ENCODE data around the gene SUPT6H. TPM values are rescaled to one million over a fixed set of nuclear protein-coding genes. Genes with fewer than 3 reads are reported as not detected.

Gene SUPT6H
- total and polyA plus RNA-seq, 2 donors (not counting 1 experiment from before 2014, with no cell fraction given), result 34.7 to 61.6 TPM

DNA sequence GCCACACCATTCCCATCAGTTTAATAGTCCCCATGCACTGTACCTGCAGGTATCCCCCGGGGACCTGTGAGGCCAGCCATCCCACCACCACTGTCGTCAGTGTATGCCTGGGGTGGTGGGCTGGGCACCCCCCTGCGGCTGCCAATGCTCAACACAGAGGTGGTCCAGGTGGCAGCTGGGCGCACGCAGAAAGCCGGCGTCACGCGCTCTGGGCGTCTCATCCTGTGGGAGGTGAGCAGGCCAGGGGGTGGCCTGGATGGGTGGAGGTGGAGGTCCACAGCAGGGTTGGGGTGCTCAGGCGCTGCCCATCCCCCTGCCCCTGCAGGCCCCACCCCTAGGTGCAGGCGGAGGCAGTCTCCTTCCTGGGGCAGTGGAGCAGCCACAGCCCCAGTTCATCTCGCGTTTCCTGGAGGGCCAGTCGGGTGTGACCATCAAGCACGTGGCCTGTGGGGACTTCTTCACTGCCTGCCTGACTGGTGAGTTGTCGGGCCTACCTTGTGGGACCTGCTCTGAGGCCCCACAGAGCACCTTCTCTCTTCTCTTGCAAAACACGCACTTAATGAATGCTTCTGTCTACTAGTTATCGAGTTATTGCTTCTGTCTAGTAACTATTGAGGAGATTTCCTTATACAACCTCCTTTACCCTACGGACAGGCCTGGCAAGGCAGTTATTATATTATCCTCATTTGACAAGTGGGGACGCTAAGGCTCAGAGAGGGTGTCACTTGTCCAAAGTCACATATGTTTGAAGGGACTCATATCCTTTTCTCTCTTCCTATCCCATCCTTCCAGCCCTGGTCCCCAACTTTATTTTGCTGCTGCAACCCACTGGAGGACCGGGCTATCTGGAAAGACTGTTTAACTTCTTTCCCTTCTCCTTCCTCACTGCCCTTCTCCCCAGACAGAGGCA, 76.0 kb downstream of the SUPT6H start:
- Histone ChIP-seq H3K36me3 (ENCODE audit: control insufficient read depth, insufficient read depth, low read length) (no peaks in the 10 kb centered on the region), H3K4me3 (replicated peaks in 1 of 4; ENCODE audit: control extremely low read depth in 1 of 4, insufficient read depth in 1 of 4, low read depth in 3 of 4, low read length in 4 of 4) (no peak overlapping the region), H3K27ac (ENCODE audit: insufficient read depth, low read length) (no peak overlapping the region), H3K4me1 (ENCODE audit: control insufficient read depth, extremely low read depth, insufficient read depth, low read length) (no peaks in the 10 kb centered on the region), H2AFZ (ENCODE audit: low read length) (no peak overlapping the region), H3K27me3 (ENCODE audit: control insufficient read depth, insufficient read depth, low read length) (no peaks in the 10 kb centered on the region), H3K9me3 (ENCODE audit: control insufficient read depth, insufficient read depth, low read depth, low read length) (no peaks in the 10 kb centered on the region), H4K20me1 (ENCODE audit: control insufficient read depth, extremely low read depth, insufficient read depth, low read length) (no peaks in the 10 kb centered on the region), H3K9ac (ENCODE audit: insufficient read depth, low read length) (no peak overlapping the region), H3K79me2 (ENCODE audit: control insufficient read depth, insufficient read depth, low read length) (no peaks in the 10 kb centered on the region), H3K4me2 (ENCODE audit: extremely low read depth, insufficient read depth, low read length) (no peak overlapping the region)
- DNase-seq (ENCODE audit: low read depth in 2 of 2), result no peak
- no peak for TF ChIP-seq EZH2 (IDR thresholded peaks at IDR 0.05; ENCODE audit: low read length, missing control alignments)
- TF ChIP-seq, protein P1, sequence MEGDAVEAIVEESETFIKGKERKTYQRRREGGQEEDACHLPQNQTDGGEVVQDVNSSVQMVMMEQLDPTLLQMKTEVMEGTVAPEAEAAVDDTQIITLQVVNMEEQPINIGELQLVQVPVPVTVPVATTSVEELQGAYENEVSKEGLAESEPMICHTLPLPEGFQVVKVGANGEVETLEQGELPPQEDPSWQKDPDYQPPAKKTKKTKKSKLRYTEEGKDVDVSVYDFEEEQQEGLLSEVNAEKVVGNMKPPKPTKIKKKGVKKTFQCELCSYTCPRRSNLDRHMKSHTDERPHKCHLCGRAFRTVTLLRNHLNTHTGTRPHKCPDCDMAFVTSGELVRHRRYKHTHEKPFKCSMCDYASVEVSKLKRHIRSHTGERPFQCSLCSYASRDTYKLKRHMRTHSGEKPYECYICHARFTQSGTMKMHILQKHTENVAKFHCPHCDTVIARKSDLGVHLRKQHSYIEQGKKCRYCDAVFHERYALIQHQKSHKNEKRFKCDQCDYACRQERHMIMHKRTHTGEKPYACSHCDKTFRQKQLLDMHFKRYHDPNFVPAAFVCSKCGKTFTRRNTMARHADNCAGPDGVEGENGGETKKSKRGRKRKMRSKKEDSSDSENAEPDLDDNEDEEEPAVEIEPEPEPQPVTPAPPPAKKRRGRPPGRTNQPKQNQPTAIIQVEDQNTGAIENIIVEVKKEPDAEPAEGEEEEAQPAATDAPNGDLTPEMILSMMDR (conservative IDR thresholded peaks at IDR 0.05 in 1 of 2, IDR thresholded peaks at IDR 0.05 in 1 of 2; ENCODE audit: low read depth in 1 of 2, low read length in 2 of 2), result no peak

DNA sequence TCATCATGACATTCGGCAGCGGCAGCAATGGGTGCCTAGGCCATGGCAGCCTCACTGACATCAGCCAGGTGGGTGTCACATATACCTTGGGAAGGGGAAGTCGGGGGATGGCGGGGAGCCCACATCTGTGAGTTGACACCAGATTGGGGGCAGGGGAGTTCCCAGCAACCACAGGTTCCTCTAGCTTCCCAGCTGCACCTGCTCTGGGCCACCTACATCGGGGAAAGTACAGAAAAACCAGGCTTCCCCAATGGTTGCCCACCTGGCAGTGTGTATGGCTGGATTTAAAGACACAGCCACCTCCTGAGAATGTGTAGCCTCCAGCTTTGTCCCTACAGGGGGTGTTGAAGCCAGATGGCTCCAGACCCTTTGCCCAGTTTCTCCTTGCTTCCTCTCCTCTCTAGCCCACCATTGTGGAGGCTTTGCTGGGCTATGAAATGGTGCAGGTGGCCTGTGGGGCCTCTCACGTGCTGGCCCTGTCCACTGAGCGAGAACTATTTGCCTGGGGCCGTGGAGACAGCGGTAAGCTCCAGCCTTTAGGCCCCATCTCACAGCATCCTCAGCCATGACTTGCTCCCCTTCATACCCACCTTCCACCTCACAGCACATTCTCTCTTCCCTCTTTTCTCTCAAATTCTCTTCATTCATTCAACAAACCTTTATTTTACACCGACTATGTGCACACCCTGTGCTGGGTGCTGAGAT, 76.8 kb downstream of the SUPT6H start:
- Histone ChIP-seq H3K9ac (ENCODE audit: insufficient read depth, low read length) (no peak overlapping the region), H3K4me2 (ENCODE audit: extremely low read depth, insufficient read depth, low read length) (no peak overlapping the region), H3K9me3 (ENCODE audit: control insufficient read depth, insufficient read depth, low read depth, low read length) (no peaks in the 10 kb centered on the region), H2AFZ (ENCODE audit: low read length) (no peak overlapping the region), H3K27ac (ENCODE audit: insufficient read depth, low read length) (no peak overlapping the region), H3K4me1 (ENCODE audit: control insufficient read depth, extremely low read depth, insufficient read depth, low read length) (no peaks in the 10 kb centered on the region), H3K36me3 (ENCODE audit: control insufficient read depth, insufficient read depth, low read length) (no peaks in the 10 kb centered on the region), H4K20me1 (ENCODE audit: control insufficient read depth, extremely low read depth, insufficient read depth, low read length) (no peaks in the 10 kb centered on the region), H3K27me3 (ENCODE audit: control insufficient read depth, insufficient read depth, low read length) (no peaks in the 10 kb centered on the region), H3K4me3 (replicated peaks in 1 of 4; ENCODE audit: control extremely low read depth in 1 of 4, insufficient read depth in 1 of 4, low read depth in 3 of 4, low read length in 4 of 4) (no peak overlapping the region), H3K79me2 (ENCODE audit: control insufficient read depth, insufficient read depth, low read length) (no peaks in the 10 kb centered on the region)
- DNase-seq (ENCODE audit: low read depth in 2 of 2), result no peak
- no peak for TF ChIP-seq EZH2 (IDR thresholded peaks at IDR 0.05; ENCODE audit: low read length, missing control alignments)
- TF ChIP-seq, protein P1 (conservative IDR thresholded peaks at IDR 0.05 in 1 of 2, IDR thresholded peaks at IDR 0.05 in 1 of 2; ENCODE audit: low read depth in 1 of 2, low read length in 2 of 2), result no peak
